RPMI8226 (cell line): ENCODE data around the gene PTPRD.

ENCODE experiments used
- DNase-seq: peaks from one replicate; pipeline ENCODE4 v3.0.0-alpha.2; 2015

Gene PTPRD

DNA sequence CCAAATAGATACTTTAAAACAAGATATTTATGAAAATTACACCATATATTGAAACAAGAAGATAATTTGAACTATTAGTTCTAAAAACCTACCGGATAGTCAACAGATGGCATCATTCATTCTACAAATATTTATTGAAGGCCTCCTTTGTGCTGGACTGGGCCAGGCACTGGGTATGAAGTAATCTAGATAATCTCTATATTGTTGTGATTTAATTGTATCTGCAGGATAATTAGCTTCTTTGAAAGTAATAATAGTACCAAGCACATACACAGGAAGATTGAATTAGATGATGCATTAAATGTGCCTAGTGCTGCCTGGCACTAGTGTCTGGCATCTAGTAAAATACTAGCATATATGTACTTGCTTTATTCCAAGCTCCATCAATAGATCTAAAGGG, 2078.0 kb downstream of the PTPRD start:
- no peak for DNase-seq

DNA sequence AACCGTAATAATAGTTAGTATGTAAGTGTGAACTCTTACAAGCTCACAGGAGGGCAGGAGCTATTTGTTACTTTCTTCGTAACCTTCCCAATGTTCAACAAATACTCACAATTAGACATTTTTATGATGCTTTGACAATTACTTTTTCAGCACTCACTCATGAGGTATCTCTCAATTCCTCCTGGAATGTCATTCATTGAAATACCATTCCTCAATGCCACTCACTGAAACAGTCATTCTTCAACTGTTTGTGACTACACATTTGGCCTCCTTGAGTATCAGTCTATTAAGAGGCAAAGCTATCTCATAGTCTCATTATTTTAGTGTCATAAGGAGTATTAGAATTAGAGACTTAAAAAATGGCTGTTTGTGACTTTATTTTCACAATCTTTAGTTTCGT, 2079.1 kb downstream of the PTPRD start:
- no peak for DNase-seq

GRCh38 chr9:8531826-8532415, 2080.9 kb downstream of the PTPRD start:
- DNase-seq, result no peak

DNA sequence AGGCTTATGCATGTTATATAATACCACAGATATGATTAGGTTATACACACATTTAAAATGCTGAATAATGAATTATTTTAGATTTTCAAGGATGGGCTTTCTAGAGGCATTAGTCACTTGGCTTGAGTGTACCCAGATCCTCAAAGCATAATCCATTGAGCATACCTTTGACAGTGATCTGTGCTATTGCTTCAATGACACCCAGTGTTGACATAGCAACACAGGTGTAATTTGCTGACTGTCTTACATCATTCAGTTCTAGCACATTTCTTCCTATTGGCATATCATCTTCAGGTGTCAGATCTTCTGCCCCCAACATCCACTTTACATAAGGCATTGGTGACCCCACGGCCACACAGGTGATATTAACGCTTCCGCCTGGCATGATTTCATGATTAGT, 2091.7 kb downstream of the PTPRD start:
- DNase-seq, result no peak

GRCh38 chr9:8515748-8516147, 2097.1 kb downstream of the PTPRD start:
- DNase-seq, result no peak

DNA sequence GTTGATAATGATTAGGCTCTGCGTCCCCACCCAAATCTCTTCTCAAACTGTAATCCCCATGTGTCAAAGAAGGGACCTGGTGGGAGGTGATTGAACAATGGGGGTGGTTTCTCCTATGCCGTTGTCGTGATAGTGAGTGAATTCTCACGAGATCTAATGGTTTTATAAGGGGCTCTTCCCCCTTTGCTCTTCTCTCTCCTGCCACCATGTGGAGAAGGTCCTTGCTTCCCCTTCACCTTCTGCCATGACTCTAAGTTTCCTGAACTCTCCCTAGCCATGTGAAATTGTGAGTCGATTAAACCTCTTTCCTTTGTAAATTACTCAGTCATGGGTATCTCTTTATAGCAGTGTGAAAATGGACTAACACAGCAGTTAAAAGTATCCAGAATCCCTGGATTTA, 2098.0 kb downstream of the PTPRD start:
- DNase-seq, result no peak

GRCh38 chr9:8508671-8509290, 2104.0 kb downstream of the PTPRD start:
- DNase-seq, result no peak

DNA sequence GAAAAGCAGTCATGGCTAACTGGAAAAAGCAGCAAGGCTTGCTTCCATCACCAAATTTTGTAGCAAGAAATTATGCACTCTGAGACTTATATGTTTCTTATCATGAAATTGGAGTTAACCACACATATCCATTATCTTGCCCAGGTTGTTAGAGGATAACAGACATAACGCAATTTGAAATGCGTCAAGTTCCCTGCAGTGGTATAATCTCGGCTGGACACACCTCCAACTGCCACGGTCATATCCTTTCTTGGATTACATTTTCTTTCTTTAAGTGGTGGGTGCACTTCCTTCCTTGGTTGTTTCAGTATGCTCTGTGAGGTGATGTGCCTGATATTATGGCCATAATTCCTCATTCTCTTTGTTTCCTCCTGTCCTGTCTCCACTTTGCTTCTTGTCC, 2118.2 kb downstream of the PTPRD start:
- no peak for DNase-seq

DNA sequence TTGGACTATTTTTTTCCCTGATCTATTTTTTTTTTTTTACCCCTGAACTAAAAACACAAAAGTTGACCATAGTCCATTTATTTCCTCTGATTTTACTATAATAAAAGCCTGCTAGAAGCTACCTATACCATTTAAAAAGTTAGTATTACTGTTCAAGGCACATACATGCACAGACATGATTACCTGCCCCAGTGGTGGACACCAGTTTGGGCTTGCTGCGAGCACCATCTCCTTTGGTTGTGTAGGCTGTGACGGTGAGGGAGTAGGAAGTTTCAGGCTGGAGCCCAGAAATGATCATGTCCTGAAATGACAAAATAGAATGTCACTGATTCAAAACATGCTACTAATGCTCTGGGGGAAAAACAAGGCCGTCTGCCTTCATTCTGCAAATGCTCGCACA, 2120.1 kb downstream of the PTPRD start:
- DNase-seq, result no peak

GRCh38 chr9:8492024-8492423, 2120.8 kb downstream of the PTPRD start:
- DNase-seq, result no peak

DNA sequence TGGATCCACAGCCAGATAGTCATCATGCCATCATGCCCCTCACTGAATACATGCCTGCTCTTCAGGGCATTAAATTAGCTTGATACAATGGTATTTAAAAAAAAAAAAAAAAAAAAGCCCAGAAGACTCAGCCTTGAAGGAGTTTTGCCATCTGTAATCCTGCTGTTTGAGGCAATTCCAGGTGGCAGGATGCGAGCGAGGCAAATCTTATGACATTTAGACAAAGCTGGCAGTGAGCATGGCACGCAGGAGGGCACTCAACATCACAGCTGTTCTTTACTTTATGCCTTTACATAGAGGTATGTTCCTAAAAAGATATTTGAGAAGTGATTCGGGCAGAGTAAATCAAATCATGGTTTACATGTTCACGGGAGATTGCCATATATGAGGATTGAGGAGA, 2121.2 kb downstream of the PTPRD start:
- no peak for DNase-seq

DNA sequence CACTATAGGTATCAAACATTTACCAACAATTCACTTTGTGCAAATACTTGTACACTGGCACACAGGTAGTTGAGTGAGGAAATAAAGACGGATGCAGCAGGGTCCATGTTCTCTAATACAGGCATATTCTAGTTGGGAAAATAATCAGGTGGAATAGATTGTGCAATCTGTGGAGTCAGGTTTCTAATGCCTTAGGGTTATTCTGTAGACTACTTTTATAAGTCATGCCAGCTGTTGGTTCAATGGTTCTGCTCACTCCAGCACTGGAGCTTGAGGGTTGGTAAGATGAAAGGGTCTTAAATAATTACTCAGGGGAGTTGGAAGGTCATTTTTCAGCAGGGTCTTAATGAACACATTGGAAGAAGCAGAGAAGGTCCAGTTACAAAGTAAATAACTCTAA, 2123.0 kb downstream of the PTPRD start:
- no peak for DNase-seq

DNA sequence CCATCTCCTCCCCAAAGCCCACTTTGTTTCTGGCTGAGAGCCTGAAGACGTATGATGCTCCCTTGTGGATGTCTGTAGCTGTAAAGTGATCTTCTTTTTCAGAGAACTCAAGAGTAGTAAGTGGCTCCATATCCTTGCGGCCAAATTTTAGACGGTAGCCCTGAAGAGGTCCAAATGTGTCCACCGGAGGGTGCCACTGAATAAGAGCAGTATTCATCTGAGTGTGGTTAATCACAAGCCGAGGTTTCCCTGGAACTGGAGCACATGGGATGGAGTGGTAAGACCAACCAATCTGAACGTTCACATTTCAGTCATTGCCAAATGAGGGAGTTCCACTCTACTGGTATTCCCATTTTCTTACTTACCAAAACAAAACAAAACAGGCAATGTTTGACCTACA, 2126.7 kb downstream of the PTPRD start:
- no peak for DNase-seq

DNA sequence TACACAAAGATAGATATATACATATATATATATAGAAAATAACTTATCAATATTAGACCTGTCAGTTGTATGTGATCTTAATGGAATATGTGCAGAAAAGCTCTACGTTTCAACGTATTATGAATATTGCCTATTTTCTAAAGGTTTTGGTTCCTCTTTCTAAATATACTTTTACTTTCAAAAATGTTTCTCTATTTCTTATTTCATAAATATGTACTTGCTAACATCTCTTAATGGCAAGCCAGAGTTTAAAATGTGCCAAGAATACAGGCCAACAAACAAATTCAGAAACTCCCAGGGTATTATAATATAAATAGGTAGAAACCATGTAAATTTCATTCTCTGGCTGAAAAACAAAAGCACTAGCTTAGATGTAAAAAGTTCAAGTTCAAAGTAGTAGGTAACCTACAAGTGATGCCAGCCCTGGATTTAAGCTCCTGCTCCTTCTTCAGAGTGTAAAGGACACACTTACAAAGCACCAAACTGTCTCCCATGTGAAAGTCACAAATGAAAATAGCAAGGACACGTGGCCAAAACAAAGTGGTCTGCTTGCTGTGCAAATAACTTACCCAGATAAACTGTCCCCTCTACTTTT, 2128.1 kb downstream of the PTPRD start:
- no peak for DNase-seq

- no peak for DNase-seq
These were observed 2135.4 kb downstream of the PTPRD start for GRCh38 chr9:8477450-8477849.

DNA sequence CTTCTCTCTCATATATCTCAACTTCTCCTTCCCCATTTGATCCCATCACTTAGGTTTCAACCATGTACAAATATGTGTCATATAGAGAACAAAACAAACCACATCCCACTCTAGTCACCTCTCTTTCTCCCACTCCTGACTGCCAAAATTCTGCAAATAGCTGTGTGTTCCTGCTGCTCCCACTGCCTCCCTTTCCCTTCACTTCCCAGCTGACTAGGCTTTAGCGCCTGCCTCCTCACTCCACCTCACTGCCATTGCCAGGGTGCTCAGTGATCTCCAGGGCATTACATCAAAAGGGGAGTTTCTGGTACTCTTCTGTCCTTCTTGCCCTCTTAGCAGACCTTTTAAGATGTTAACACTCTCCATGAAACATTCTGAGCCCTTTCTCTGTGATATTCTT, 2137.9 kb downstream of the PTPRD start:
- DNase-seq, result no peak

DNA sequence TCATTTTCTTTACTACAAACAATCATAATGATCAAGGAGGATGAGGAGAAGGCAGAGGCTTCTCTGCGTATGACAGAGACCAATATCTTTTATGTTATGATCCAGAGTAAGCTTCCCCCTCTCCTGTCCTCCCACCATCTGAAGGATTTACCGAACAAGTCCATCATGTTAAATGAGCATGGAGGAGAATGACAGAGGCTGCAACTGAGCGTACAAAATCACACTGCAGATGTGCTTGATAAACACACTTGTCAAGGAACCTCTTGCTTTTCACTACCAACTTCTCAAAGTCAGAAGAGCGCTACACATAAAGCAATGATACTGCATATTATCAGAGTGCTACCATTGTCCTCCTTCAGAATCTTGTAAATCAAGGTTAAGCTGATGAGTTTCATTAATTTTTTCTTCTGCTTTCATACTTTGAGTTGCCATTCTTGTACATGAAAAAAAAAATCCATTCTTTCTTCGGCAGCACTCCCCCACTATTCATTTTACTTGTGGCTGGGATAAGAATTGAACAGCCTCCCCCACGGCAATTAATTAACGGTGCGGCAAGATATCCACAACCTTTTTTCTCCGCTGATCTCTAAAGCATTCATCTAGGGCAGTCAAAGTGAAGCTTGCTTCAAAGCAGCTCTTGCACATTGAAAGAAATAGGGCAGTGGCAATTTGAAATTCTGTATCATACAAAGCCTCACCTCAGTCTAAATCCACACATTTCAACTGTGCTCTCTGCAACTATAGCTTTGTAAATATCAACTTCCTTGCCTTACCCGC, 2139.4 kb downstream of the PTPRD start:
- DNase-seq, result no peak

- no peak for DNase-seq
These were observed 2144.7 kb downstream of the PTPRD start for GRCh38 chr9:8468045-8468637.

GRCh38 chr9:8457816-8458215, 2155.0 kb downstream of the PTPRD start:
- no peak for DNase-seq

DNA sequence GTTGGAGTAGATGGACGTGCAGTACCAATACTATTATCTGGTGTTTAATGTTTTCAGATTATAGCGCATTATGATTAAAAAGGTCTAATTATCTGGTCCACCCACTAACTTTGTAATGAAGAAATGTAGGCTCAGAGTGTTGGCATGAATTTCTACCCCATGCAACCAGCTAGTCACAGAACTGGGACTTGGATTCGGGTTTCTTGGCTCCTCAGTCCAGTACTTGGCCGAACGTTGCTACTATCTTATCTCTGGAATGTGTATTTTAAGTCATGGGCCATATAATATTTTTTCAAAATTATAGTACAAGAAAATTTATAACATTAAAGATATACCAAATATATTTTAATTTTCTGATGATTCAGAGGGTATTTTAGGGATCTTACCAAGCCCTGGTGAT, 2155.7 kb downstream of the PTPRD start:
- DNase-seq, result no peak

- DNase-seq, result no peak
These were observed 2156.5 kb downstream of the PTPRD start for GRCh38 chr9:8456344-8456743.

DNA sequence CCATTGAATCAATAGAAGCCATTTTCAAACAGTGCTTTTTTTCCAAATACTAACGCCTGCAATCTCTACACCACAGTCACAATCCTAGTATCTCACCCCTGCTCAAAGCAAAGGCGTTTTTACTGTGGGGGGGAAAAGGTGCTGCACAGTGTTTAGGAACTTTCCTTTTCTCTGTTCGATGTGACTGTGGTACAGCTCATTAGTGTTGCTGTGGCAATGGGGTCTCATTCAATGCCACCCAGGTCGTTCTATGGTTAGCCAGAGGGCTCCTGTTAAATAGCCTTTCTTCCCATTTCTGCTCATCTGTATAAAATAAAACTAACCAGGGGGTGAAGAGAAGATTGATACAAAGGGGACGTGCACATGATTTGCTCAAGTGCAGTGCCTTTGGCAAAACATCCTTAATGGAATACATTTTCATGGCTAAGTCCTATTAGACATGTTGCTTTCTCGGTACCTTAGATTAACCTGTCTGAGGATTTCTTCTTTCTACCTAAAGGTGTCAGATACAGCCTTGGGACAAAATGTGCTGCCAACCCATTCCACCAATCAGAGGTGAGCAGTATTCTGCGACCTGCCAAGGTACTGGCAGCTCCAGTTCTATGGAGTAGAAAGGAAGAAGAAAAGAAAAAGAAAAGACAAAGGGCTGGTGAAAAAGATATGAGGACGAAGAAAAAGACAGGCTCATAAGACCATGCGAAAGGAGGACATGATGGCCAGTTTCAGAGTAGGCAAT, 2161.8 kb downstream of the PTPRD start:
- no peak for DNase-seq

- no peak for DNase-seq
These were observed 2164.6 kb downstream of the PTPRD start for GRCh38 chr9:8448226-8448625.
